A549 (cell line): ENCODE results near the gene AHI1. TPM values are rescaled to one million over a fixed set of nuclear protein-coding genes. Genes with fewer than 3 reads are reported as not detected.

Source experiments
- ATAC-seq, 2 experiments: fragments of 200-7000 bp in 1 of 2; fragments of >200 bp in 1 of 2; cut with Nextera tagmentation in 1 of 2; cut with Tn5 transposase in 1 of 2; 3 replicates each; pipeline versions ENCODE4 v1.8.0 to v1.9.1; 2018 to 2020; ENCODE audit warnings: mild to moderate bottlenecking in 1 of 2, moderate library complexity in 1 of 2
- CTCF ChIA-PET: fragments of 300-600 bp; sonication (Branson Sonifier 250); formaldehyde crosslinking; extraction: SDS; loops from one replicate; lab custom pipeline; 2021; ENCODE audit warnings: antibody characterized with exemption, inconsistent platforms; lab: Yijun Ruan, JAX
- POLR2A ChIA-PET: fragments of 350-600 bp; formaldehyde crosslinking; extraction: SDS; loops from one replicate; lab custom pipeline; 2021; ENCODE audit warnings: antibody characterized with exemption, inconsistent platforms; lab: Yijun Ruan, JAX
- DNase-seq, 2 experiments: peaks; one replicate each; pipeline versions ENCODE4 v3.0.0 to v3.0.0-alpha.2; 2011 to 2016; ENCODE audit warnings: low read depth in 1 of 2, low spot score in 1 of 2
- FAIRE-seq: peaks from 2 replicates; lab custom pipeline; 2011; peaks lifted over from hg19 to GRCh38; lab: Jason Lieb, UNC
- H3K27ac ChIP-seq, 2 experiments: fragments of >200 bp; sonication (Bioruptor Twin); formaldehyde crosslinking; 3 replicates each; pipeline ENCODE4 v1.5.1; 2016 to 2017
- H3K4me1 ChIP-seq: fragments of >200 bp; sonication (Bioruptor Twin); formaldehyde crosslinking; 3 replicates; pipeline ENCODE4 v1.6.1; 2016
- H3K4me2 ChIP-seq: fragments of >200 bp; sonication (Bioruptor Twin); formaldehyde crosslinking; 3 replicates; pipeline ENCODE4 v1.6.1; 2016
- H3K4me3 ChIP-seq: fragments of >200 bp; sonication (Bioruptor Twin); formaldehyde crosslinking; 3 replicates; pipeline ENCODE4 v1.5.1; 2016
- H3K9me3 ChIP-seq: fragments of >200 bp; sonication (Bioruptor Twin); formaldehyde crosslinking; 3 replicates; pipeline ENCODE4 v1.6.1; 2016
- CEBPB ChIP-seq, 2 experiments: fragments of >200 bp in 1 of 2; sonication (Bioruptor Twin) in 1 of 2; formaldehyde crosslinking in 1 of 2; IDR thresholded peaks; 2 replicates each; pipeline ENCODE4 v1.6.1; 2012 to 2016
- EHMT2 ChIP-seq: fragments of 200-600 bp; sonication (generic); IDR thresholded peaks from 2 replicates; pipeline ENCODE4 v1.6.1; 2016; ENCODE audit warnings: antibody characterized with exemption, low read depth, mild to moderate bottlenecking, moderate library complexity
- EP300 ChIP-seq, 2 experiments: fragments of >200 bp; sonication (Bioruptor Twin); formaldehyde crosslinking; IDR thresholded peaks; 2 replicates in 1 of 2; 3 replicates in 1 of 2; pipeline ENCODE4 v1.6.1; 2016 to 2017
- ESRRA ChIP-seq: fragments of 150-350 bp; IDR thresholded peaks from 2 replicates; pipeline ENCODE4 v1.6.1; 2014; ENCODE audit warnings: mild to moderate bottlenecking, low read length, borderline replicate concordance
- FOSB ChIP-seq: fragments of 250-450 bp; sonication (Bioruptor Pico); IDR thresholded peaks from 2 replicates; pipeline ENCODE4 v1.5.0; 2020; ENCODE audit warnings: mild to moderate bottlenecking, moderate library complexity
- HEYL ChIP-seq: fragments of 250-450 bp; sonication (Bioruptor Pico); IDR thresholded peaks from 2 replicates; pipeline ENCODE4 v1.8.0; 2021; ENCODE audit warnings: mild to moderate bottlenecking, moderate library complexity
- HOXB13 ChIP-seq: fragments of 250-450 bp; sonication (Bioruptor Pico); IDR thresholded peaks from 2 replicates; pipeline ENCODE4 v1.5.0; 2020; ENCODE audit warnings: low read depth, mild to moderate bottlenecking, moderate library complexity
- NPAS2 ChIP-seq: fragments of 250-450 bp; sonication (Bioruptor Pico); IDR thresholded peaks from 2 replicates; pipeline ENCODE4 v1.8.0; 2022; ENCODE audit warnings: mild to moderate bottlenecking, moderate library complexity, borderline replicate concordance
- NR3C1 ChIP-seq: fragments of >200 bp; sonication (Bioruptor Twin); formaldehyde crosslinking; IDR thresholded peaks from 3 replicates; pipeline ENCODE4 v1.6.1; 2017
- RAD21 ChIP-seq, 2 experiments: fragments of >200 bp in 1 of 2; sonication (Bioruptor Twin) in 1 of 2; formaldehyde crosslinking in 1 of 2; IDR thresholded peaks in 1 of 2; conservative IDR thresholded peaks in 1 of 2; 2 replicates in 1 of 2; 3 replicates in 1 of 2; pipeline ENCODE4 v1.6.1; 2012 to 2018; ENCODE audit warnings: inconsistent platforms in 1 of 2
- RCOR1 ChIP-seq: fragments of 150-350 bp; IDR thresholded peaks from 2 replicates; pipeline ENCODE4 v1.6.1; 2014; ENCODE audit warnings: antibody characterized with exemption, low read length, low read depth
- RFX5 ChIP-seq: fragments of 450-650 bp; IDR thresholded peaks from 2 replicates; pipeline ENCODE4 v1.7.1; 2014; ENCODE audit warnings: antibody characterized with exemption, mild to moderate bottlenecking, moderate library complexity
- SREBF2 ChIP-seq: fragments of 450-650 bp; IDR thresholded peaks from 2 replicates; pipeline ENCODE4 v1.6.1; 2014; ENCODE audit warnings: mild to moderate bottlenecking, moderate library complexity
- ZC3H11A ChIP-seq: fragments of 450-650 bp; IDR thresholded peaks from 2 replicates; pipeline ENCODE4 v1.6.1; 2014; ENCODE audit warnings: antibody characterized with exemption, mild to moderate bottlenecking
- ZFP36 ChIP-seq: fragments of 450-650 bp; IDR thresholded peaks from 2 replicates; pipeline ENCODE4 v1.6.1; 2014; ENCODE audit warnings: borderline replicate concordance; ENCODE audit not compliant: partially characterized antibody
- ZSCAN20 ChIP-seq: fragments of 250-450 bp; sonication (Bioruptor Pico); IDR thresholded peaks from 2 replicates; pipeline ENCODE4 v1.8.0; 2022; ENCODE audit warnings: mild to moderate bottlenecking, moderate library complexity
- WGBS: methylation state at CpG from one replicate; pipeline ENCODE4 v1.1.6; 2017; ENCODE audit errors: missing lambda C conversion rate; 5-methylcytosine and 5-hydroxymethylcytosine counted together
- polyA plus RNA-seq, 4 experiments: library from polyadenylated mRNA; depleted of rRNA in 3 of 4; stranded (reverse); fragments of >200 nt; fragmentation: RNase III in 1 of 4; extraction: RNeasy Plus Mini Kit Qiagen cat#74134 plus additional on column Dnase treatment in 1 of 4; gene quantifications; 2 replicates in 3 of 4; 3 replicates in 1 of 4; pipeline ENCODE4 v1.2.3, GENCODE V29; 2011 to 2017
- TF ChIP-seq, protein P1 (sequence below): IDR thresholded peaks from 2 replicates; pipeline ENCODE4 v1.6.1; 2012
- TF ChIP-seq, protein P2 (sequence below): fragments of 200-600 bp; sonication (generic); IDR thresholded peaks from 2 replicates; pipeline ENCODE4 v1.6.1; 2016; ENCODE audit warnings: antibody characterized with exemption, mild to moderate bottlenecking, moderate library complexity
- TF ChIP-seq, protein P3 (sequence below): fragments of >200 bp; sonication (Bioruptor Twin); formaldehyde crosslinking; IDR thresholded peaks from 3 replicates; pipeline ENCODE4 v1.6.1; 2016
- TF ChIP-seq, protein P4 (sequence below): fragments of 250-450 bp; sonication (Bioruptor Pico); IDR thresholded peaks from 2 replicates; pipeline ENCODE4 v1.5.0; 2021; ENCODE audit warnings: mild to moderate bottlenecking, moderate library complexity, borderline replicate concordance

AHI1 gene
- polyA plus RNA-seq, 2 of the 4 experiments (the other 2 are of a cell fraction): 24.7 to 50.8 TPM

DNA sequence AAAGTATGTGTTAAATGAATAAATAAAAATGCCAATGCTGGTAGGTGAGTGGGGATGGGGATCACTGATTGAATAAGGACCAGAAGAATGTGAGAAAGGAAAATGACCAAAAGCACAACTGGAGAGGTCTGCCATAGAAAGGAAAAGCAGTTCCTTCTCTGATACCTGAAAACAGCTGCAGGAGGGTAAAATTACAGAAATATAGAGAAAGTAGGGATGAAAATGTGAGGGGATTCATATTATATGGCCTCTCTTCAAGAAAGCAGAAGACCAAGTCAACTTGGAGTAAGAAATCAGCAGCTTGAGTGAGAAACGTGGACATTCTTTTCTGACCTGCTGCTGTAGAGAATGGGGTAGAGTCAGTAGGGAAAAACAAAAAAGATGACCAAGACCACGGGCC lies 191.4 kb downstream of the AHI1 start:
- ATAC-seq (no peak), FAIRE-seq (no peak), DNase-seq (no peak)
- POLR2A ChIA-PET: no interaction called here
- no peak overlapping the region for H3K4me2 ChIP-seq
- H3K4me3 ChIP-seq: no peak overlapping the region
- H3K9me3 ChIP-seq: no peaks in the 10 kb centered on the region
- CTCF ChIA-PET: no interaction called here
- H3K27ac ChIP-seq: no peak overlapping the region
- TF ChIP-seq FOSB (CRISPR knock-in tag) (no peak), HEYL (CRISPR knock-in tag) (no peak), RAD21 (conservative IDR thresholded peaks at IDR 0.05 in 1 of 2, IDR thresholded peaks at IDR 0.05 in 1 of 2) (no peak), ZC3H11A (no peak), RFX5 (no peak), HOXB13 (CRISPR knock-in tag) (no peak), ZSCAN20 (CRISPR knock-in tag) (no peak), EP300 (IDR thresholded peaks at IDR 0.05) (no peak), ESRRA (no peak), ZFP36 (no peak), NPAS2 (CRISPR knock-in tag) (no peak), NR3C1 (no peak), EHMT2 (no peak), CEBPB (IDR thresholded peaks at IDR 0.05) (no peak), SREBF2 (no peak)
- TF ChIP-seq, protein P1, sequence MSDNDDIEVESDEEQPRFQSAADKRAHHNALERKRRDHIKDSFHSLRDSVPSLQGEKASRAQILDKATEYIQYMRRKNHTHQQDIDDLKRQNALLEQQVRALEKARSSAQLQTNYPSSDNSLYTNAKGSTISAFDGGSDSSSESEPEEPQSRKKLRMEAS: no peak
- TF ChIP-seq, protein P2, sequence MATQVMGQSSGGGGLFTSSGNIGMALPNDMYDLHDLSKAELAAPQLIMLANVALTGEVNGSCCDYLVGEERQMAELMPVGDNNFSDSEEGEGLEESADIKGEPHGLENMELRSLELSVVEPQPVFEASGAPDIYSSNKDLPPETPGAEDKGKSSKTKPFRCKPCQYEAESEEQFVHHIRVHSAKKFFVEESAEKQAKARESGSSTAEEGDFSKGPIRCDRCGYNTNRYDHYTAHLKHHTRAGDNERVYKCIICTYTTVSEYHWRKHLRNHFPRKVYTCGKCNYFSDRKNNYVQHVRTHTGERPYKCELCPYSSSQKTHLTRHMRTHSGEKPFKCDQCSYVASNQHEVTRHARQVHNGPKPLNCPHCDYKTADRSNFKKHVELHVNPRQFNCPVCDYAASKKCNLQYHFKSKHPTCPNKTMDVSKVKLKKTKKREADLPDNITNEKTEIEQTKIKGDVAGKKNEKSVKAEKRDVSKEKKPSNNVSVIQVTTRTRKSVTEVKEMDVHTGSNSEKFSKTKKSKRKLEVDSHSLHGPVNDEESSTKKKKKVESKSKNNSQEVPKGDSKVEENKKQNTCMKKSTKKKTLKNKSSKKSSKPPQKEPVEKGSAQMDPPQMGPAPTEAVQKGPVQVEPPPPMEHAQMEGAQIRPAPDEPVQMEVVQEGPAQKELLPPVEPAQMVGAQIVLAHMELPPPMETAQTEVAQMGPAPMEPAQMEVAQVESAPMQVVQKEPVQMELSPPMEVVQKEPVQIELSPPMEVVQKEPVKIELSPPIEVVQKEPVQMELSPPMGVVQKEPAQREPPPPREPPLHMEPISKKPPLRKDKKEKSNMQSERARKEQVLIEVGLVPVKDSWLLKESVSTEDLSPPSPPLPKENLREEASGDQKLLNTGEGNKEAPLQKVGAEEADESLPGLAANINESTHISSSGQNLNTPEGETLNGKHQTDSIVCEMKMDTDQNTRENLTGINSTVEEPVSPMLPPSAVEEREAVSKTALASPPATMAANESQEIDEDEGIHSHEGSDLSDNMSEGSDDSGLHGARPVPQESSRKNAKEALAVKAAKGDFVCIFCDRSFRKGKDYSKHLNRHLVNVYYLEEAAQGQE: no peak
- TF ChIP-seq, protein P3, sequence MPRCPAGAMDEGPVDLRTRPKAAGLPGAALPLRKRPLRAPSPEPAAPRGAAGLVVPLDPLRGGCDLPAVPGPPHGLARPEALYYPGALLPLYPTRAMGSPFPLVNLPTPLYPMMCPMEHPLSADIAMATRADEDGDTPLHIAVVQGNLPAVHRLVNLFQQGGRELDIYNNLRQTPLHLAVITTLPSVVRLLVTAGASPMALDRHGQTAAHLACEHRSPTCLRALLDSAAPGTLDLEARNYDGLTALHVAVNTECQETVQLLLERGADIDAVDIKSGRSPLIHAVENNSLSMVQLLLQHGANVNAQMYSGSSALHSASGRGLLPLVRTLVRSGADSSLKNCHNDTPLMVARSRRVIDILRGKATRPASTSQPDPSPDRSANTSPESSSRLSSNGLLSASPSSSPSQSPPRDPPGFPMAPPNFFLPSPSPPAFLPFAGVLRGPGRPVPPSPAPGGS: no peak
- H3K4me1 ChIP-seq: no peaks in the 10 kb centered on the region
- WGBS: 91% methylated on average over 2 of the region's 2 CpGs

- Histone ChIP-seq H3K4me3 (no peak overlapping the region), H3K9me3 (no peaks in the 10 kb centered on the region), H3K27ac (no peak overlapping the region), H3K4me1 (no peaks in the 10 kb centered on the region), H3K4me2 (no peak overlapping the region)
- POLR2A ChIA-PET: no interaction called here
- CTCF ChIA-PET: no interaction called here
- WGBS: 93% methylated on average over 1 of the region's 1 CpG
- TF ChIP-seq ZSCAN20 (CRISPR knock-in tag) (no peak), ZC3H11A (no peak), RCOR1 (no peak), ZFP36 (no peak)
- TF ChIP-seq, protein P4, sequence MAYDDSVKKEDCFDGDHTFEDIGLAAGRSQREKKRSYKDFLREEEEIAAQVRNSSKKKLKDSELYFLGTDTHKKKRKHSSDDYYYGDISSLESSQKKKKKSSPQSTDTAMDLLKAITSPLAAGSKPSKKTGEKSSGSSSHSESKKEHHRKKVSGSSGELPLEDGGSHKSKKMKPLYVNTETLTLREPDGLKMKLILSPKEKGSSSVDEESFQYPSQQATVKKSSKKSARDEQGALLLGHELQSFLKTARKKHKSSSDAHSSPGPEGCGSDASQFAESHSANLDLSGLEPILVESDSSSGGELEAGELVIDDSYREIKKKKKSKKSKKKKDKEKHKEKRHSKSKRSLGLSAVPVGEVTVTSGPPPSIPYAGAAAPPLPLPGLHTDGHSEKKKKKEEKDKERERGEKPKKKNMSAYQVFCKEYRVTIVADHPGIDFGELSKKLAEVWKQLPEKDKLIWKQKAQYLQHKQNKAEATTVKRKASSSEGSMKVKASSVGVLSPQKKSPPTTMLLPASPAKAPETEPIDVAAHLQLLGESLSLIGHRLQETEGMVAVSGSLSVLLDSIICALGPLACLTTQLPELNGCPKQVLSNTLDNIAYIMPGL (CRISPR knock-in tag): no peak
- no peak for FAIRE-seq
- ATAC-seq: no peak
- DNase-seq: no peak
Observed at GRCh38 chr6:135305684-135306083, 191.9 kb downstream of the AHI1 start.
